HG03521 (cell line): ENCODE measurements around the gene FAIM2.

Experiments
- ATAC-seq: cut with Tn5 transposase; IDR thresholded peaks from one replicate; pipeline ENCODE4 v1.9.1; 2021; ENCODE audit warnings: mild to moderate bottlenecking, moderate library complexity; ENCODE audit not compliant: unreplicated experiment

FAIM2 gene

GRCh38 chr12:49899286-49899843, 4.3 kb downstream of the FAIM2 start:
- ATAC-seq: no peak

- no peak for ATAC-seq
Measured at GRCh38 chr12:49897276-49897675, 6.4 kb downstream of the FAIM2 start.

- no peak for ATAC-seq
Measured at GRCh38 chr12:49895773-49896172, 7.9 kb downstream of the FAIM2 start.

- ATAC-seq: no peak
Measured at GRCh38 chr12:49894751-49895148, 8.9 kb downstream of the FAIM2 start.

GRCh38 chr12:49893753-49894750, 9.6 kb downstream of the FAIM2 start:
- no peak for ATAC-seq

- no peak for ATAC-seq
Measured at GRCh38 chr12:49892732-49893317, 10.9 kb downstream of the FAIM2 start.

- no peak for ATAC-seq
Measured at GRCh38 chr12:49892084-49892731, 11.5 kb downstream of the FAIM2 start.

- ATAC-seq: no peak
Measured at GRCh38 chr12:49891476-49891875, 12.2 kb downstream of the FAIM2 start.

- no peak for ATAC-seq
Measured at GRCh38 chr12:49891012-49891411, 12.7 kb downstream of the FAIM2 start.

GRCh38 chr12:49890096-49890461, 13.6 kb downstream of the FAIM2 start:
- ATAC-seq: no peak

- ATAC-seq: no peak
Measured at GRCh38 chr12:49889361-49890095, 14.2 kb downstream of the FAIM2 start.

- no peak for ATAC-seq
Measured at GRCh38 chr12:49888461-49889151, 15.1 kb downstream of the FAIM2 start.

GRCh38 chr12:49887536-49888401, 15.9 kb downstream of the FAIM2 start:
- no peak for ATAC-seq

- ATAC-seq: no peak
Measured at GRCh38 chr12:49887091-49887490, 16.6 kb downstream of the FAIM2 start.

- no peak for ATAC-seq
Measured at GRCh38 chr12:49885663-49886461, 17.8 kb downstream of the FAIM2 start.

- no peak for ATAC-seq
Measured at GRCh38 chr12:49885118-49885517, 18.6 kb downstream of the FAIM2 start.

GRCh38 chr12:49882851-49883464, 20.7 kb downstream of the FAIM2 start:
- no peak for ATAC-seq

GRCh38 chr12:49882248-49882850, 21.4 kb downstream of the FAIM2 start:
- no peak for ATAC-seq
